Left renal cortex interstitium (tissue), 4 donors: ENCODE measurements around the gene CLCA1. TPM values are rescaled to one million over a fixed set of nuclear protein-coding genes. Genes with fewer than 3 reads are reported as not detected.
A peak's percentile ranks its signal among the peaks of the same experiment; 100 is the strongest.
"Not testable (repeated sequence)": the region's sequence is repeated elsewhere in the genome, so short reads cannot be mapped to it uniquely, and the experiment has no call there.

Experiments
- DNase-seq, 4 donors: peaks; one replicate each; pipeline ENCODE4 v3.0.0-alpha.2; 2013; ENCODE audit warnings: low read depth in 4 of 4, low spot score in 2 of 4, missing footprints in 1 of 4
- polyA plus RNA-seq, 4 donors: library from polyadenylated mRNA; unstranded; fragments of 120-200 nt; gene quantifications; one replicate each; pipeline ENCODE4 v1.2.1, GENCODE V29; 2013; ENCODE audit not compliant: insufficient read length in 4 of 4

The CLCA1 gene
- polyA plus RNA-seq, 4 donors: 0.07 TPM; not detected in 3

DNA sequence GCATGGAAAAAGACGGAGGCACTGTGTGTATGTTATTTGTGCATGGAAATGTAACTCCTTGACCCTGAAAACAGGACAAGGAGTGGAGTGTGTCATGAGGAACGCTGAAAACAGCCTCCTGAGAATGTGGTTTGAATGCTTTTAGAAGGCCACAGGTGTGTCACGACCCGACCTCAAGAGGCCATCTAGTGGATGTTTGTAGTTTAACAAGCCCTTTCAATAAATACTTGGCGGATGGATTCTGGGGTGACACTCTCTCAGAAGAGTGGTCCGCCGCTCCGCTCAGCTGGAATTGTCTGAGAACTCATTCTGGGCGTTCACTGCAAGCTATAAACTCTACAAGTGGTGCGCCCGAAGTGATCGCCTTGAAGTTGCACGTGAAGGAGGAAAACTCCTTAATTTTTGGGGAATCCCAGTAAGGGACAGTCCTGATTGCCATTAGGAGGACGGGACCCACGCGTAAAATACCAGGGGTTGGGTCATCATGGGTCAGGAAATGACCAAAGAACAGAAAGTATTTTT lies 33.5 kb downstream of the CLCA1 start:
- not testable (repeated sequence) for DNase-seq

DNA sequence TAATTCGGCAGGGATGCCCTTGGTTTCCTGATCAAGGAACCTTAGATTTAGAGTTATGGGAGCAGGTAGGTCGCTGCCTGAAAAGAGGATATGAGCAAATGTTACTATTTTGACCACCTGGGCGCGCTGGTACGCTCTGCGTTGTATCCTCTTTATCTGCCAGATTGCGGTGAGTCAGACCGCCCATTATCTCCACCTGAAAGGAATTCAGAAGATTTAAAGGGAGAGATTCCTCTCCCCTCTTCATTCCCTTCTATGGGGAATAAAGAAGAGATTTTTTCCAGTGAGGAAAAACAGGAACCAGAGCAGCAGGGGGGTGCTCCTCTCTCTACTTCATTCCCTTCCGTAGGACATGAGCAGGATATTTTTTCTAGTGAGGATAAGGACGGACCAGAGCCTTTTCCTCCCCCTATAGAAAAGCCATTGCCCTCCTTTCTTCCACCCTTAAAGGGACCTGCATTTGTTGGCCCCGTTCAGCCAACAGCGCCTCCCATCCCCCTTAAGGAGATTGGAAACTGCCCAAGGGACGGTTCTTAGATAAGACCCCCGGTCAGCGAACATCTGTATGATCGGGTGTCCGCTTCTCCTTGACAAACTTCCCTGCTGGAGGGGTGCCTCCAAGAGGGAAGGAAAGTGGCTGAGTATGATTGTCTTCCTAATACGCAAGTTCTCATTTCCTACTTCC lies 34.1 kb downstream of the CLCA1 start:
- DNase-seq: no peak

DNA sequence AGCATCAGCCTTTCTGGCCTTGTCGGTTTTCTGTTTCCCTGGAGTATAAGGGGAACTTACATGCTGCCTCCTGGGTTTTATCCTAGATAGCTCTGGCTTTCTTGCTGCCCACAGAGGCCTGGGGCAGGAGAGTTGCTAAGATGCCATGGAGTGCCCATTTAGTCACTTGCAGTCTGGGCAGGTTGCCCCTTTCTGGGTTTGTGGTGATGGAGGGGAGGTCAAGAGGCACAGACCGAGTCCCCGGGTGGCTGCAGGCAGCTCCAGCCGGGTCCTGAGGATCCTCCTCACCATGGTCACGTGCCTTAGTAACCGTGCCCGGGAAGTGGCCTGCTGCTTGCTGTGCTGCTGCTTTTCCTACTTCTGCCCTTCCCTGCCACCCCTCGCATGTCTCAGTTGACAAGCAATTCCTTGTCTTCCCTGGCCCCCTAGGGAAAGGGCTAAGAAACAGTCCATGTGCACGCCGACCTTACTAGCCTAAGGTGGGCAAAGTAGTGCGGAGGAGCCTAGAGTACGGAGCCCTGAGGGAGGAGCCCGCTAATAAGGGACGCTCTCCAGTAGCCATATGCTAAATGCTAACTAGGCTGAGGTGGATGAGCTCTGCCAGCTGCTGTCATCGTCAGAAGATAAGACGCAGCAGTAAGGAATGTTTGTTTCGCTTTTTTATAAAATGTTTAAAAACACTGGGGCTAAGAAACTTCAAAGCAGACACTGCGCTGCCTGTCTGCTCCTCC lies 34.8 kb downstream of the CLCA1 start:
- DNase-seq: peak in 1 of 4 donors; percentile 5

DNA sequence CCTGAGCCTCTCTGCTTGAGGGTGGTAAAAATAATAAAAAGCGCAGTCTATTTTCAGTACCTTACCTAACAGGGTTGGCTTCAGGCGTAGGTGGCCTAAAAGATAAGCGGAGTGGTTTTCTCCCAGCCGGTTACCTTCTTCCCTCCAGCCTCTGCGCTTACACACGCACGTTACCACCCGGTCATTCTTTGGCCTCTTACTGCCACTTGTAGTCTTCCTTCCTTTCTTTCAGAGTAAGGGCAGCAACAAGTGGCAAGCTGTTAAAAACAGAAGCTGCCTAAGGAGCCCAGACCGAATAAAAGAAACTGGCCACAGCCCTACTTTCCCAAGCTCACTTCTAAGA lies 35.4 kb downstream of the CLCA1 start:
- DNase-seq: no peak

DNA sequence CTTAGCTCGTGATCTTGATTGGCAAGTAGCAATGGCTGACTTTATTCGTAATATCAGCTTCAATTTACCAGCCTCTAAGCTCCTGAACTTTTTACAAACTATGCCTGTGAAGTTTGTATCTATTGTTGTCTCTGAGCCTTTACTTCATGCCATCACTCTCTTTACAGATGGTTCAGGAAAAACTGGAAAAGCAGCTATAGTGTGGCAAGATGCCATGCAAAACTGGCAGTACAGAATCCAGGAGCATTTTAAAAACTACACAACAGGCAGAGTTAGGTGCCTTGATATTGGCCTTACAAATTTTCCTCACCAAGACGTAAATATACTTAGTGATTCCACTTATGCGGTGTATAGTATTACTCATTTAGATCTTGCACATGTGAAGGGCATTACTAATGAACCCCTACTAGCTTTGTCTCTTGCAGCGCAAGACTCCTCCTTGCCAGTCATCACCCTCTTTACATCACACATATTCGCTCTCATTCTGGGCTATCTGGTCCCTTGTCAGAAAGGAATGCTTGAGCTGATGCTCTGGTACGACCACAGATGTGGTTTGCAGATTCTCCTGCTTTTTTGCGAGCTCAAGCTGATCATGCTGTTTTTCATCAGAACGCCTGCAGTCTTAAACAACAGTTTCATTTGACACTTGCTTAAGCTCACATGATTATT lies 36.3 kb downstream of the CLCA1 start:
- no peak for DNase-seq

DNA sequence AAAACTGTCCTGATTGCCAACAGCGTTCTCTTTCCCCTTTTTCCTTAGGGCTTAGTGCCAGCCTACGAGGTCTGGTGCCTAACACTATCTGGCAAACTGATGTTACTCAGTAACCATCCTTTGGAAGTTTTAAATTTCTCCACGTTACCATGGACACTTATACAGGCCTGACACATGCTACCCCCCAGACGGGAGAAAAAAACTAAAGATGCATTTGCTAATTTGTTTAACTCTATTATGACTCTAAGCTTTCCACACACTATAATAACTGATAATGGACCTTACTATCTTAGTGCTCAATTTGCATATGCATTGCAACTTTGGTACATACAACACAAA lies 36.8 kb downstream of the CLCA1 start:
- no peak for DNase-seq

DNA sequence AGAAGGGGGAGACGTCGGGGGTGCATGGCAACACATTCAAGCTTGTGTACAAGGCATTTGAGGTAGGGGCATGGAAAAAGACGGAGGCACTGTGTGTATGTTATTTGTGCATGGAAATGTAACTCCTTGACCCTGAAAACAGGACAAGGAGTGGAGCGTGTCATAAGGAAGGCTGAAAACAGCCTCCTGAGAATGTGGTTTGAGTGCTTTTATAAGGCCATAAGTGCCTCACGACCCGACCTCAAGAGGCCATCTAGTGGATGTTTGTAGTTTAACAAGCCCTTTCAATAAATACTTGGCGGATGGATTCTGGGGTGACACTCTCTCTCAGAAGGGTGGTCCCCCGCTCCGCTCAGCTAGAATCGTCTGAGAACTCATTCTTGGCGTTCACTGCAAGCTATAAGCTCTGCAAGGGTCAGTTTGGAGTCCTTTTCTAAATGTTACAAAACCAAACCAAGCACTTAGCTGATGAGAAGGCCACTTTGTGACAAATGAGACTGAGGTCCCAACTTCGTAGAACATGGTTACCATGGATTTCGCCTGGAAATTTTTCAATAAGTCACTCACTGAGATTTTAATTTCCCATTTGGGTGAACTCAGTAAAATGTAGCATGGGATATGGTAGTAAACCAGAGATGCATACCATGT lies 39.3 kb downstream of the CLCA1 start:
- DNase-seq: no peak

DNA sequence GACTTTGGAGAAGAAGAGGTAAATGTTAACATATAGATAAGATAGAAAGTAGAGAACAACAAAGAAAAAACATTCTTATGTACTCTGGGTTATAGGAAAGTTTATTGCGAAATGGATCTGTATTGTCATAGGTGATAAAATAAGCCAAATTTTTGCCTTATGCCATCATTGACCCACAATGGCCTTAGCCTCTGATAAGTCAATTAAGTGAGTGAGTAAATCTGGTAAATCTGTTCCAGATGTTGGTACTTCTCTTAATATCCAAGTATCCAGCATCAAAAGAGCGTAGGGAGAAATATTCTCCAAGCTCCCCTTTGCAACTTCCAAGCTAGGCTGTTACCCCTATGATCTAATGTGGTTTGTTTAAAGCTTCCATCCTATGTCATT lies 39.8 kb downstream of the CLCA1 start:
- no peak for DNase-seq

DNA sequence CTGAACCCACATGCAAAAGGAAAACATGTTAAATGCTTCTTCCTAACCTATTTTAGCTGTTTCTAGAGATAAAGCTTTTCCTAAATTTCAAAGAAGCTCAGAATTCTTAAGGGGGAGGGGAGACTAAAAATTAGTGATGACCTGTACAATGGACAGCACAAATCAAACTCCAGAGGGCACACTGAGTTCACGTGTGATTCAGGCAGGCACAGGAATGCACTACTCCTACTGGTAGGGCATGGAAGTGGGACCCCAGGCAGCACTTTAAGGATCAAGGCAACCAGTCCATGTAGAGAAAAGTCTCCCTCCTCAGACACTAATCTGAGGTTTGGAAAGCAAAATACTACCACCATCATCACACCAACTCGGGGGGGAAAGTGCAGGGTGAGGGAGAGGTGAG lies 46.9 kb downstream of the CLCA1 start:
- DNase-seq: no peak

DNA sequence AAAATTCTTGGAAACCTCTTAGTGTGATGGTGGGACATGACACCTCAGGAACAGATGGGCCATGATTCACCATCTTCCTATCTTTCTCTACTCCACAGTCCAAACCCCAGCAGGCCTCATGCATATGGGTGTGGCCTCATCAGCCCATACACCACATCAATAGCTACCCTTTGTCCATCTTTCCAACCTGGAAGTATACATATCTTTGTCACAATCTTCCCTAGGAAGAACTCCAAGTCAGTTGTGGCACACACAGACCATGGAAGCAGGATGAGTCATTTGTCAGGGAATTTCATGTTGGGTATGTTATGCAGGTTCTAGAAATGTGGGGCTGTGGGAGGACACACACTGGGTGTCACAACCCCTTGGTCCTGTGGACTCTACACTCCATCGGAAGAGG lies 47.6 kb downstream of the CLCA1 start:
- no peak for DNase-seq

DNA sequence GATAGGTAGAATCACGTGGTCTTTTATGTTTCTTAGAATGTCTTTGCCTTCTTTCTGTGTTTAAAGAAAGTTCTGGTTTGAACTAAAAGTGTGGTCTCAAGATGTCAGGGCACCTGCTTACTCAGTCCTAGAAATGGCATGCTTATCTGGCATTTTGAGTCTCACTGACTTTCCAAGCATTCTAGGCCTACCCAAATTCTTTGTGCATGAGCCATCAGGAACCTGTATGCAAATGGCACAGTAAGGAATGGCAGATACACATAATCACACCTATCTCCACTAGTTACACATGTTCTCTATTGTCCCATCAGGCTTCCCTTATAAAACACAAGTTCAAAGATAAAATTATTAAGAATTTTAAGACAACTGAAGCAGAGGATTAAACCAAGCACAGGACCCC lies 48.6 kb downstream of the CLCA1 start:
- DNase-seq: no peak

DNA sequence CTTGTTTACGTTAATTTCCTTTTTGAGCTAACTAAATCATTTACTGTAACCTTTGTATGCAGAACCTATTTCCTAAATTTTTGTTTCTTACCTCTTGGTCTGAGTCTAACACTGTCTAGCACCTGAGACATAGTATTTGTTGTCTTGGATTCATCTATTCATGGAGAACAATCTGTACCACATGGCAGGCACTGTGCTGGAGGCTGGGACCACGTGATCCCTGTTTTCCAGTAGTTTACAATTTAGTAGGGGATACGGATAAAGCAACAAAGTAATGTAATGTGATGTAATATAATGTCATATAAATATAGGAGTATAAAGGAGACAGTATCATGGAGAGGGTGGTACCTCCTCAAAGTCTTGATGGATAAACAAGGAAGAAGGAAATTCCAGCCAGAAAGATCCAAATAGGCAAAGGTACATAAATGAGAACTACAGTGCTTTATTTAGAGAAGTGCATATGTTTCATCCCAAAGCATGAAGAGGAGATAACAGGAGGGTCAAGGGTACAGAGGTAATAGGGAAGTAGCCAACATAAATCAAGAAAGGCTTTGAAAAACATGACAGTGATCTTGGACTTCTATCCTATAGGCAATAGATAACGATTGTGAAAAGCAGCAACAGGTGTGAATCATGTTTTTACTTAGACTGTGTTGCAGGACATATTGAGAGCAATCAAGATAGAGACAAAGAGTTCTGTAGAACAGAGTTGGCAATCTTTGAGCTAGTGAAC lies 52.2 kb downstream of the CLCA1 start:
- DNase-seq: no peak

DNA sequence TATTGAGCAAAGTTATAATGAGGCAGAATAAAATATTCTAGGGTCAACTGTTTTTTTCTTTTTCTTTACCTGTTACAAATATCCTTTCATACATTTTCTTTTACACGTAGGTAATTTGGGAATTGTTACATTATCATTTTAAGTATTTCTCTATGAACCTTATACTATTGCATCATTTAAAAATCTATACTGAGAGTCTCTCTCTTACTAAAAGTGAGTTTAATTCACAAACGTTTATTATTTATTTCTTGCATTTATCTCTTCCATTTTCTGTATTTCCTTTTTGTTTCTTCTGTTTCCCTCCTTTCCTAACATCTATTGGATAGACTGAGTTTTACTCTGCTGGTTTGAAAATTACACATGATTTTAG lies 52.8 kb downstream of the CLCA1 start:
- no peak for DNase-seq

DNA sequence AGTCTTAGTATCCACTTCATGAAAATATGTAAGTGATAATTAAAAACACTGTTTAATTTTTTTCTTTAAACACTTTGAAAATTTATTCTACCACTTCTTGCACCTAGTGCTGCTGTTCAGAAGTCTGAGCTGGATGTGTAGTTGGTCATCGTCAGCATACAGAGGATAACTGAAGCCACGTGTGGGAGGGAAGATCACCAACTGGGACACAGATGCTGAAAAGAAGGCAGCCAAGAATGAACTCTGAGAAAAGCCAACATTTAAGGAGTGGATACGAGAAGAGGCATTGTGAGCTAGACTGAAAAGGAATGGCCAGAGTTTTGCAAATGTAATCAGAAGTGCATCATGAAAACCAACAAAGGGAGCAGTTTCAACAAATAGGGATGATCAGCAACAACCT lies 53.5 kb downstream of the CLCA1 start:
- no peak for DNase-seq

DNA sequence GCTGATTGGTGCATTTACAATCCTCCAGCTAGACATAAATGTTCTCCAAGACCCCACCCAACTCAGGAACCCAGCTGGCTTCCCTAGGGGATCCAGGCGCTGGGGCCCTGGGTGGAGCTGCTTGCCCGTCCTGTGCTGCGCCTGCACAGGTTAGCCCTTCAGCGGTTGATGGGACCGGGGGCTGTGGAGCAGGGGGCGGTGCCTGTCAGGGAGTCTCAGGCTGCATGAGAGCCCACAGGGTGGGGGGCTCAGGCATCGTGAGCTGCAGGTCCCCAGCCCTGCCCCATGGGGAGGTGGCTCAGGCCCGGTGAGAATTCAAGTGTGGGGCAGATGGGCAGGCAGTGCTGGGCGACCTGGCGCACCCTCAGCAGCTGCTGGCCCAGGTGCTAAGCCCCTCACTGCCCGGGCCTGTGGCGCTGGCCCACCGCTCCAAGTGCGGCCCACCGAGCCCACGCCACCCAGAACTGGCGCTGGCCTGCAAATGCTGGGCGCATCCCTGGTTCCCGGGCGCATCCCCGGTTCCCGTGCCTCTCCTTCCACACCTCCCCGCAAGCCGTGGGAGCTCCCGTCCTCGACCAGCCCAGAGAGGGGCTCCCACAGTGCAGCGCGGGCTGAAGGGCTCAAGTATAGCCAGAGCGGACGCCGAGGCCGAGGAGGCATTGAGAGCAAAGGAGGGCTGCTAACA lies 55.1 kb downstream of the CLCA1 start:
- no peak for DNase-seq

DNA sequence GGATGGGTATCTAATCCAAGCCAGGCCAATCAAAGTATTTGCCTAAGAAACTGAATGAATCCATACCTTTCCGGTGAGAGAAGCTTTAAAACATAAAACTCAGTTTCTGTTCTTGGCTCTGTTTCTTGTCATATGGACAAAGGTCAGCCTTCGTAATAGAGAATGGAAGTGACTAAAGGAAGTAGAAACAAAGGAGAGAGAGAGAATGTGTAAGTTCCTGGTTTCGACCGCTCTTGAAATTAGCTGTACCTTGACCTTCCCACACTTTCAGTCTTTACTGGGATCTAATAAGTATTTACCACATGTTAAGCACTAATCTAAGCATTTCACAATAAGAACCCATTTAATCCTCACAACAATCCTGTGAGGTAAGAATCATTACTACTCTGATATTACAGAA lies 58.6 kb downstream of the CLCA1 start:
- DNase-seq: no peak

DNA sequence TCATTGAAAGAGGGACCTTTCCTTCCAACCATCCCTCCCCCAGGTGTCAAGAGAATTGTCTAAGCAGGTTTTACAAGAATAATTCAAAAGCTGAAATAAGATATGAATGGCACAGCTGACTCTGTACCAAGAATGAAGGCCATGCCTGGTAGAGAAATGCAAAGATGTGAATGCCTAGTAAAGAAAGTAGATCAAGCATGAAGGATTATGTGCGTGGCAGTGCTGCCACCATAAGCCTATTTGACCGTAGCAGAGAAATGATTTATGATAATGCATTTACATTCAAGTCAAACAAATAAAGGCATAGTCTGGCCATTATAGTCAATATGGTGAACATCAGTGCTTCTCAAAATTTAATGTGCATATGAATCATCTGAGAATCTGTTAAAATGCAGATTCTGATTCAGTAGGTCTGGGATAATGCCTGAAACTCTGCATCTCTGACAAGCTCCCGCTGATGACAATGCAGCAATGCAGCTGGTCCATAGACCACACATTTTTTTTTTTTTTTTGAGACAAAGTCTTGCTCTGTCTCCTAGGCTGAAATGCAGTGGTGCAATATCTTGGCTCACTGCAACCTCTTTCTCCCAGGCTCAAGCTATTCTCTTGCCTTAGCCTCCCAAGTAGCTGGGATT lies 61.6 kb downstream of the CLCA1 start:
- no peak for DNase-seq

DNA sequence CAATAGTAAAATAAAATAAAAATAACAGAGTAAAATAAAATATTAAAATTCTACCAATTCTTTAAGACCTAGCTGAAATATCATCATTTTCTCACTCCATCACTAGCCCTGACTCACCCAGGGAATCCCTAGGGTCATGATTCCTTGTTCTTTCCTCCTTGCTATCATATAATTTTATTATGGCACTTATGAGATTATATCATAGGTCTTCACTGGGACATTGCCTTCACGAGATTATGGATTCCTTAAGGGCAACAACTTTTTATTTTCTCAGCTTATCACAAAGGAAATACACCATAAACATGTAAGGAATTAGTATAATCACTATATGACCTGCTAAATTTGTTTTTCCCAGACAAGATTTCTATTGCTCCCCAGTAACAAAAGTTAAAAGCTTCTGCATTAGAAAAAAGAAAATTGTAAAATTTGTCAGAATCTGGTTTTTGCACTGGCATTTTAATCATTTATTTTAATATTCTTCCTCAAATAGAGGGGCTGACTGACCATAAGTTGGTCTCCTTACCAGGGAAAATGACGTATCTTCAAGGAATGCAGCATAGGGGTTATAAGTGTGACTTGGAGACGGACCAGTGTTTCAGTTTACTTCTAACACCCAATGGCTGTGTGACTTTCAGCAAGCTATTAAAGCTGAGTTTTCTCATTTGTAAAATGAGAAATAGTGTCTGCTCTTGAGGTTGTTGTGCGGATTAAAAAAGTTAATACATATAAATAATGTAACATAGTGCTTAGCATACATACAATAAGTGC lies 69.4 kb downstream of the CLCA1 start:
- no peak for DNase-seq

DNA sequence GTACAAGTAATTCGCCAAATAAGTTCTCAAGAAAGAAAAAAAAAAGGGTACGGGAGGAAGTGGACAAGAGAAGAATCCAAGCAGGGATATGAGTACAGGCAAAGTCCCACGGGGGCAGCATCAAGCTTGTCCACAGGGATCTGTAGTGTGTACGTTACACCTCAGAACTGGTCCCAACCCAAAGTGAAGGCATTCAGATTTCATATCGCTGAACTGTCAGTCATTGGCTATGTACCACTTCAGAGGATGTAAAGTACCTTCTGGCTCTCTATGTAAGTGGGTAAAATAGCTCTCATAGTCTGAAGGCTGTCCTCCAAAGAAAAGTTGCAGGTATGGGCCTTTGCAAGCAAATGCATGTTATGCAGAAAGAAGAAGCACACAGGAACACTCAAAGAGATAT lies 70.0 kb downstream of the CLCA1 start:
- no peak for DNase-seq
